ENCODE measurements around the gene SLC34A1. TPM values are rescaled to one million over a fixed set of nuclear protein-coding genes. Genes with fewer than 3 reads are reported as not detected.

The SLC34A1 gene
- total RNA-seq, 1 donor from 2014 or later: not detected

- Mint-ChIP-seq H3K27ac (ENCODE audit: unreplicated experiment) (peak overlapping the region; percentile 49), H3K36me3 (ENCODE audit: low read depth) (no peaks in the 10 kb centered on the region)
Observed at GRCh38 chr5:177378884-177379883, 5.0 kb upstream of the SLC34A1 start.

GRCh38 chr5:177380805-177381126 is 3.5 kb upstream of the SLC34A1 start:
- peaks cover 14% of the 10 kb centered on the region for H3K4me1 Mint-ChIP-seq (ENCODE audit: low read depth)
- DNase-seq (ENCODE audit: low spot score): no peak
- no peaks in the 10 kb centered on the region for H3K9me3 Mint-ChIP-seq (ENCODE audit: low read depth)
- H3K36me3 Mint-ChIP-seq (ENCODE audit: low read depth): no peaks in the 10 kb centered on the region
- TF ChIP-seq CTCF (IDR thresholded peaks at IDR 0.05): no peak
- peaks cover 8% of the 10 kb centered on the region for H3K27me3 Mint-ChIP-seq (ENCODE audit: low read depth)
- no peak overlapping the region for H3K4me3 Mint-ChIP-seq (ENCODE audit: unreplicated experiment)
- H3K27ac Mint-ChIP-seq (ENCODE audit: unreplicated experiment): no peak overlapping the region

More at GRCh38 chr5:177378884-177379883, 5.0 kb upstream of the SLC34A1 start:
- Mint-ChIP-seq H3K4me3 (ENCODE audit: unreplicated experiment) (no peak overlapping the region), H3K4me1 (ENCODE audit: low read depth) (peaks cover 14% of the 10 kb centered on the region), H3K9me3 (ENCODE audit: low read depth) (no peaks in the 10 kb centered on the region), H3K27me3 (ENCODE audit: low read depth) (peaks cover 8% of the 10 kb centered on the region)
- TF ChIP-seq CTCF (IDR thresholded peaks at IDR 0.05): no peak
- DNase-seq (ENCODE audit: low spot score): no peak

- TF ChIP-seq CTCF (IDR thresholded peaks at IDR 0.05): peak; percentile 37
- no peaks in the 10 kb centered on the region for H3K9me3 Mint-ChIP-seq (ENCODE audit: low read depth)
- peaks cover 14% of the 10 kb centered on the region for H3K4me1 Mint-ChIP-seq (ENCODE audit: low read depth)
- DNase-seq (ENCODE audit: low spot score): no peak
- H3K27ac Mint-ChIP-seq (ENCODE audit: unreplicated experiment): no peak overlapping the region
- peaks cover 8% of the 10 kb centered on the region for H3K27me3 Mint-ChIP-seq (ENCODE audit: low read depth)
- H3K4me3 Mint-ChIP-seq (ENCODE audit: unreplicated experiment): no peak overlapping the region
- H3K36me3 Mint-ChIP-seq (ENCODE audit: low read depth): no peaks in the 10 kb centered on the region
Observed at GRCh38 chr5:177382423-177383029, 1.7 kb upstream of the SLC34A1 start.

GRCh38 chr5:177383181-177383580 is 1.1 kb upstream of the SLC34A1 start:
- H3K9me3 Mint-ChIP-seq (ENCODE audit: low read depth): no peaks in the 10 kb centered on the region
- TF ChIP-seq CTCF (IDR thresholded peaks at IDR 0.05): no peak
- no peak overlapping the region for H3K4me3 Mint-ChIP-seq (ENCODE audit: unreplicated experiment)
- H3K36me3 Mint-ChIP-seq (ENCODE audit: low read depth): no peaks in the 10 kb centered on the region
- peaks cover 8% of the 10 kb centered on the region for H3K27me3 Mint-ChIP-seq (ENCODE audit: low read depth)
- no peak for DNase-seq (ENCODE audit: low spot score)
- H3K4me1 Mint-ChIP-seq (ENCODE audit: low read depth): peaks cover 14% of the 10 kb centered on the region
- H3K27ac Mint-ChIP-seq (ENCODE audit: unreplicated experiment): no peak overlapping the region

GRCh38 chr5:177385720-177386119 is 1.5 kb downstream of the SLC34A1 start:
- Mint-ChIP-seq H3K27me3 (ENCODE audit: low read depth) (peaks cover 8% of the 10 kb centered on the region), H3K36me3 (ENCODE audit: low read depth) (no peaks in the 10 kb centered on the region), H3K4me3 (ENCODE audit: unreplicated experiment) (no peak overlapping the region)

More at GRCh38 chr5:177385720-177386119, 1.5 kb downstream of the SLC34A1 start:
- no peak for TF ChIP-seq CTCF (IDR thresholded peaks at IDR 0.05)
- Mint-ChIP-seq H3K27ac (ENCODE audit: unreplicated experiment) (no peak overlapping the region), H3K4me1 (ENCODE audit: low read depth) (peaks cover 23% of the 10 kb centered on the region), H3K9me3 (ENCODE audit: low read depth) (no peaks in the 10 kb centered on the region)
- DNase-seq (ENCODE audit: low spot score): no peak

Measured in chondrocyte (in vitro differentiated cells).